ENCODE results near the gene NAA11.

Gene NAA11

DNA sequence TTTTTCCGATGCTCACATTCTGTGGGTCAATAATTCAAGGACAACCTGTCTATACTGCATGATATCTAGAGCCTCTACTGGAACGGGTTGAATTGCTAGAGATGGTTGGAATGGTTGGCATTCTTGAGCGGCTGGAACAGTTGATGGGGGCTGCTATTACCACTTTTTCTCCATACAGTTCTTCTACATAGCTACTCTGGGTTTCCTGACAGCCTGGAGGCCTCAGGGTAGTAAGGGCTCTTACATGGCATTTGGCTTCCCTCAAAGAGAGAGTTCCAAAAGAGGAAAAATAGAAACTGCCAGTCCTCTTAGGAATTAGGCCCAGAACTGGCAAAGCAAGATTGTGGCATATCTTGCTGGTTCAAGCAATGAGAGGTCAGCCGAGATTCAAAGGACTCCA is 53.1 kb downstream of the NAA11 start:
- DNase-seq = no peak
- in situ Hi-C loops (cut with MboI; ENCODE audit: low pct_unique_long_range_greater_than_20kb, low sequenced_read_pairs) = no loop called here

DNA sequence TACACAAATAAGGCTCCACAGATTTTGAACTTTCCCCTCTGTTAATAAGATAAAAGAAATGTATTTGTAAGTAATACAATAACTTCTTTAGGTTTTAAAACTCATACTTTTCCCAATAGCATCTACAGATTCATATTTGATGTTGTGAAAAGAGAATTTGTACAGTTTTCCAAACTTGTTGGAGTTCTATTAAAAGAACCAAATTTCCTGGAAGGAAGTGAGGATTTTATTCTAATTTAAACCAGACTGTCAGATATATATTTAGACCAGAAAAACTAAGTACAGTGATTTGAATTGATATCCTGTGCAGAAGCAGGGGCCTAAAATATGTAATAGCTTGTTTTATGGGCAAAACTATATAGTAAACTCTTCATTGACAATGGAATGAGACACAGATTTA is 53.7 kb downstream of the NAA11 start:
- in situ Hi-C loops (cut with MboI; ENCODE audit: low pct_unique_long_range_greater_than_20kb, low sequenced_read_pairs) = no loop called here
- no peak for DNase-seq

DNA sequence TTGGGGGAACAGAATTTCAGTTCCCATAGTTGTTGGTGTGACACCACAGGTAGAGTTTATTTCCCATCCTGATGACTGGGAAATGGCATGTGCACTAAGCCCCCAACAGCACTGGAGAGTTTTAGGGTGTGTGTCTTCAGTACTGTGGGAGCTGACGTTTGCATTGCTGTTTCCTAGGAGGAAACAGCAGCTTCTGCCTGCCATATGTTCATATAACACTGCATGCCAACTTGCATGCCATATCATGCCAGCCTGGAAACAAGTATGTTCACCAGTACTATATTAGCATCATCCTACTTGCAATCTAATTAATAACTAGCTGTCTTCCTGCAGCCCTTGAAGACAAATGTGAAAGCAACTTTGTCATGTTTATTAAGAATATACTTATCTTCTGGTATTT is 58.2 kb downstream of the NAA11 start:
- no peak for DNase-seq
- in situ Hi-C loops (cut with MboI; ENCODE audit: low pct_unique_long_range_greater_than_20kb, low sequenced_read_pairs) = no loop called here
